Measurements from ENCODE around the gene TRAK2. TPM values are rescaled to one million over a fixed set of nuclear protein-coding genes. Genes with fewer than 3 reads are reported as not detected.

TRAK2 gene
- total RNA-seq, 1 donor from 2014 or later = 25.8 TPM

DNA sequence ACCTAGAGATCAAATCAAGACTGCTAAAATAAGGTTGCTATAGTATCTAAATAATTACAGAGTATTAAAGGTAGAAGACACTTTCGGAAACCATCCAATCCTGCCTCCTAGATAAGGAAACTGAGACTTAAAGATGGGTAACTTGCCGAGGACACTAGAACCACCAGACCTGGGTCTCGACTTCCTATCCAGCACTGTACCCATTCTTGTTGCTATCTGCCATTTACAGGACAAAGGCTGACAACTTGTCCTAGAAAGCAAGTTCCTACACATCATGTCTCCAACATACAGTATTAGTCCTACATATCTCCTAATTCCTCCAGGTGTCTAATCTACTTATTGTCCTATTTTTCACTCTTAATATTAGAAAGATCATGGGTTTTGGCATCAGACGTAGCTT lies 37.7 kb downstream of the TRAK2 start:
- H3K9me3 ChIP-seq = no peaks in the 10 kb centered on the region
- intact Hi-C loops (cut with DNase I) = no loop called here
- DNase-seq (ENCODE audit: extremely low spot score in 2 of 2) = no peak
- H3K36me3 ChIP-seq = no peaks in the 10 kb centered on the region
- no peak overlapping the region for H3K4me3 ChIP-seq
- H3K27ac ChIP-seq = peak overlapping the region; percentile 37
- H3K4me1 ChIP-seq = peaks cover 24% of the 10 kb centered on the region
- TF ChIP-seq CTCF (IDR thresholded peaks at IDR 0.05) = no peak
- no peak for TF ChIP-seq POLR2A (IDR thresholded peaks at IDR 0.05)
- no peaks in the 10 kb centered on the region for H3K27me3 ChIP-seq

GRCh38 chr2:201413143-201413542 lies 38.1 kb downstream of the TRAK2 start:
- no peak for TF ChIP-seq POLR2A (IDR thresholded peaks at IDR 0.05)
- no peak for TF ChIP-seq POLR2AphosphoS5 (IDR thresholded peaks at IDR 0.05; ENCODE audit: insufficient read depth in 1 of 2, low read depth in 1 of 2)
- DNase-seq (ENCODE audit: extremely low spot score in 2 of 2) = no peak
- Histone ChIP-seq H3K27me3 (no peaks in the 10 kb centered on the region), H3K27ac (peak overlapping the region; percentile 37), H3K4me1 (peaks cover 24% of the 10 kb centered on the region), H3K36me3 (no peaks in the 10 kb centered on the region), H3K9me3 (no peaks in the 10 kb centered on the region), H3K4me3 (no peak overlapping the region)
- intact Hi-C loops (cut with DNase I) = no loop called here

GRCh38 chr2:201411421-201411820 lies 39.8 kb downstream of the TRAK2 start:
- TF ChIP-seq POLR2A (IDR thresholded peaks at IDR 0.05) (no peak), POLR2AphosphoS5 (IDR thresholded peaks at IDR 0.05; ENCODE audit: insufficient read depth in 1 of 2, low read depth in 1 of 2) (no peak), CTCF (IDR thresholded peaks at IDR 0.05) (no peak)
- H3K36me3 ChIP-seq = no peaks in the 10 kb centered on the region
- H3K4me3 ChIP-seq = no peak overlapping the region
- H3K27ac ChIP-seq = no peak overlapping the region
- no peaks in the 10 kb centered on the region for H3K27me3 ChIP-seq
- intact Hi-C loops (cut with DNase I) = no loop called here
- no peaks in the 10 kb centered on the region for H3K9me3 ChIP-seq
- peaks cover 34% of the 10 kb centered on the region for H3K4me1 ChIP-seq
- no peak for DNase-seq (ENCODE audit: extremely low spot score in 2 of 2)

GRCh38 chr2:201408931-201409330 lies 42.3 kb downstream of the TRAK2 start:
- Histone ChIP-seq H3K4me1 (peaks cover 45% of the 10 kb centered on the region), H3K36me3 (no peaks in the 10 kb centered on the region), H3K9me3 (no peaks in the 10 kb centered on the region), H3K27ac (no peak overlapping the region), H3K4me3 (no peak overlapping the region), H3K27me3 (no peaks in the 10 kb centered on the region)
- TF ChIP-seq CTCF (IDR thresholded peaks at IDR 0.05) = no peak
- TF ChIP-seq POLR2A (IDR thresholded peaks at IDR 0.05) = no peak
- DNase-seq (ENCODE audit: extremely low spot score in 2 of 2) = no peak
- intact Hi-C loops (cut with DNase I) = loop anchor here (5.0 kb wide), 1 partner anchor 43 kb away; the partner anchor contains the start of genes STRADB and TRAK2

- DNase-seq (ENCODE audit: extremely low spot score in 2 of 2) = no peak
- H3K27ac ChIP-seq = peak overlapping the region; percentile 73
- intact Hi-C loops (cut with DNase I) = loop anchor here (5.0 kb wide), 1 partner anchor 45 kb away; the partner anchor contains the start of genes STRADB and TRAK2
Measured at GRCh38 chr2:201407265-201407664, 44.0 kb downstream of the TRAK2 start.

More at GRCh38 chr2:201407265-201407664, 44.0 kb downstream of the TRAK2 start:
- TF ChIP-seq POLR2AphosphoS5 (IDR thresholded peaks at IDR 0.05; ENCODE audit: insufficient read depth in 1 of 2, low read depth in 1 of 2) = no peak
- no peak for TF ChIP-seq CTCF (IDR thresholded peaks at IDR 0.05)
- TF ChIP-seq POLR2A (IDR thresholded peaks at IDR 0.05) = no peak
- Histone ChIP-seq H3K36me3 (no peaks in the 10 kb centered on the region), H3K27me3 (no peaks in the 10 kb centered on the region), H3K9me3 (no peaks in the 10 kb centered on the region), H3K4me1 (peaks cover 38% of the 10 kb centered on the region), H3K4me3 (no peak overlapping the region)

Measured in vagina (tissue), 2 donors.